ENCODE results near the gene DSTYK. TPM values are rescaled to one million over a fixed set of nuclear protein-coding genes. Genes with fewer than 3 reads are reported as not detected.

Gene DSTYK
- total RNA-seq, 1 donor from 2014 or later: 11.7 TPM

DNA sequence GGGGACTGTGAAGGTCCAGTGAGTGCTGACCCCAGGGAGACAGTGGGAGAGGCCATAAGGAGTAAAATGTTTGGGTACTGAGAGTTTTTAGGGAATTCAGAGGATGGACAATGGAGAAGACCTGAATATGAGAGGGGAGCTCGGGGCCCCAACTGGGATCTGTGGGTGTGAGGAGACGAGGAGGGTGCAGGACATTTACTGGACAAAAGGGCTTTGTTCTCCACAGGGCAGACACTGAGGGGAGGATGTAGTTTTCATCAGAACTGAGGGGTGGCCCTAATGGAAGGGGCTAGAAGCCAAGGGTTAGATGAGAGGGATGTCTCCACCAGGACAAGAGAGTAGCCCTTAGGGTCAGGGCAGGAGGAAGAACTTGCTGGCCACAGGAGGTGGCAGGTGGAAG is 46.2 kb upstream of the DSTYK start:
- no peaks in the 10 kb centered on the region for H3K36me3 Mint-ChIP-seq
- no peaks in the 10 kb centered on the region for H3K9me3 Mint-ChIP-seq
- no peaks in the 10 kb centered on the region for H3K27me3 Mint-ChIP-seq
- H3K27ac Mint-ChIP-seq: no peak overlapping the region
- DNase-seq (ENCODE audit: extremely low spot score, unreplicated experiment): no peak
- TF ChIP-seq, protein P1, sequence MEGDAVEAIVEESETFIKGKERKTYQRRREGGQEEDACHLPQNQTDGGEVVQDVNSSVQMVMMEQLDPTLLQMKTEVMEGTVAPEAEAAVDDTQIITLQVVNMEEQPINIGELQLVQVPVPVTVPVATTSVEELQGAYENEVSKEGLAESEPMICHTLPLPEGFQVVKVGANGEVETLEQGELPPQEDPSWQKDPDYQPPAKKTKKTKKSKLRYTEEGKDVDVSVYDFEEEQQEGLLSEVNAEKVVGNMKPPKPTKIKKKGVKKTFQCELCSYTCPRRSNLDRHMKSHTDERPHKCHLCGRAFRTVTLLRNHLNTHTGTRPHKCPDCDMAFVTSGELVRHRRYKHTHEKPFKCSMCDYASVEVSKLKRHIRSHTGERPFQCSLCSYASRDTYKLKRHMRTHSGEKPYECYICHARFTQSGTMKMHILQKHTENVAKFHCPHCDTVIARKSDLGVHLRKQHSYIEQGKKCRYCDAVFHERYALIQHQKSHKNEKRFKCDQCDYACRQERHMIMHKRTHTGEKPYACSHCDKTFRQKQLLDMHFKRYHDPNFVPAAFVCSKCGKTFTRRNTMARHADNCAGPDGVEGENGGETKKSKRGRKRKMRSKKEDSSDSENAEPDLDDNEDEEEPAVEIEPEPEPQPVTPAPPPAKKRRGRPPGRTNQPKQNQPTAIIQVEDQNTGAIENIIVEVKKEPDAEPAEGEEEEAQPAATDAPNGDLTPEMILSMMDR (conservative IDR thresholded peaks at IDR 0.05): no peak
- H3K4me1 Mint-ChIP-seq (ENCODE audit: unreplicated experiment): peaks cover 18% of the 10 kb centered on the region
- H3K4me3 Mint-ChIP-seq: no peak overlapping the region

DNA sequence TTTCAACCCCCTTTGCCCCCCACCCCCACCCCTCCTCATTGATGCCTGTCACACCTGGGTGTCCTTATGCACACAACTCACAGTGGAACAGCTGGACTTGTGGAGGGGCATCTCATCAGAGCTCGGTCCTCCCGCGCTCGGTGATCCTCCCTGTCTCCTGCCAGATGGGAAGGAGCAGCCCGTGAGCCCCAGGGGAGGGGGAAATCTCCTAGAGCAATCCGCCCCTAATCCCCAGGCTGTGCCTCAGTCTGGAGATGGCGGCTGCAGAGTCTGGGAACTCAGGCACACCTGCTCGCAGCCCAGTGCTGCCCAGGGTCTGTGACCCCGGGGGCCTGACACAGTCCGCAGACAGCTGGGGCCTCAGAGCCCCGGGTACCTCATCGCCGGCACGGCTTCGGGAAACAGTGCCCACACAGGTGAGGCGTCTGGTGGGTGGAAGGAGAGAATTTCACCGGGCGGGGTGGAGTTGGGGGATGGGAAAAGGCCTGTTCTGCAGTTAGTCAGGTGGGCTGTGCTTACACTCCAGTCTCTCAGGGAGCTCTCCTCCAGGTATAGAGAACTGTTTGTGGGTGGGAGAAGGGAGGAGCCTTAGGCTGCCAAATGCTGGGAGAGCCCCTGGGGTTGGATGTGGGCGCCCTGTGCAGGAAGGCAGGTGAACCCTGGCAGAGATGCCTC is 45.6 kb upstream of the DSTYK start:
- Mint-ChIP-seq H3K4me3 (no peak overlapping the region), H3K36me3 (no peaks in the 10 kb centered on the region), H3K4me1 (ENCODE audit: unreplicated experiment) (peaks cover 12% of the 10 kb centered on the region), H3K9me3 (no peaks in the 10 kb centered on the region), H3K27ac (no peak overlapping the region), H3K27me3 (no peaks in the 10 kb centered on the region)
- TF ChIP-seq, protein P1 (conservative IDR thresholded peaks at IDR 0.05): no peak
- no peak for DNase-seq (ENCODE audit: extremely low spot score, unreplicated experiment)

DNA sequence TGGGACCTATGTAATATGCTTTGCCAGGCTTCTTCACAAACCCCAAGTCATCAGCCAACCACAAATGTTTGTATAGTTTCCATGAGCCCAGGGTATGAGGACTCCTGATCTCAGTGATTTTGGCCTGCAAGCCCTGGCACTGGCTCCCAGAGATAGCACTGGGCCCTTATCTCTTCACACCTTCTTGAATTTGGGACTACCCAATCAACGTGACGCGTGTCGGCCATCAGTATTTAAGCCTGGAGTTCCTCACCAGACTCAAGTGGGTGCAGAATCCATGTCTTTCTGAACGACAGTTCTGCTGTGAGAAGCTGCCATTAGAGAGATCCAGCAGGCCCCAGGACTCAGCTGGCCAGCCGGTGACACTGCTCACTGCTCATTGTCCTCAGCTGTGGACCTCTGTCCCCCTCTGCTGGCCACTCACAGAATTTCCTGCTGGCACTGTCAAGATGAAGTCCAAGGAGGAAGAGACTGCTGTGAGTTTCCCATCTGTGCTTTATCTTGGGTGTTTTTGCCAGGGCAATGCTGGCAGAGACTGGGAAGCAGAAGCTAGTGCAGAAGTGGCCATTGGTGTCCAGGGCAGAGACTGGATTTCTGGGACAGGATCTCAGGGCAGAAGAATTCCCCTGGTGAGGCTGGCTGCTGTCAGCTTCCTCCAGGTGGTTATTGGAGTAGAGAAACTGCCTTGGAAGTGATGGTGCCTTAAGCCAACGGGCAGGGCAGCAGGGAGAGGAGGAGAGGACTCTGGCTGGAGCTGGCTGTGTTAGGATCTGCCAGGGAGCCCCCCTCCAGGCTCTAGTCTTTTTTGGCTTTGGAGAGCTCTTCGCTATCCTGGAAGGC is 44.7 kb upstream of the DSTYK start:
- TF ChIP-seq, protein P1 (conservative IDR thresholded peaks at IDR 0.05): peak; percentile 97
- no peak overlapping the region for H3K4me3 Mint-ChIP-seq

DNA sequence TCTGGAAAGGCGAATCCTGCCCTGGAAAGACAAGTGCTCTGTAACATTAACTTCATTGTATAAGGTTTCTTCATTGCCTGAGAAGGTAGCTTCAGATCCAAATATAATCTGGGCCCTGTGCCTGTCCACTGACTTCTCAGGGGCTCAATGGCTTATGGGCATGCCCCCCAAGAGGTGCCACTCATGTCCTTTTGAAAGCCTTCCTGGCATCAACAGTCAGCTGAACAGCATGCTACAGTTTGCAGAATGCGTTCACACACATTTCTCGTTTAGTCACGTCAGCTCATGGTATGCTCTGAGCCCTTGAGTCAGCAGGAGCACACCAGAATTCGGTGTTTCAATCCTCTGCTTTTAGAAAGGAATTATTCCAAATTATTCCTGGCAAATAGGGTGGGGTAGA is 40.1 kb upstream of the DSTYK start:
- Mint-ChIP-seq H3K36me3 (no peaks in the 10 kb centered on the region), H3K27ac (no peak overlapping the region), H3K27me3 (no peaks in the 10 kb centered on the region), H3K9me3 (no peaks in the 10 kb centered on the region), H3K4me3 (no peak overlapping the region), H3K4me1 (ENCODE audit: unreplicated experiment) (peaks cover 27% of the 10 kb centered on the region)
- TF ChIP-seq, protein P1 (conservative IDR thresholded peaks at IDR 0.05): no peak
- no peak for DNase-seq (ENCODE audit: extremely low spot score, unreplicated experiment)

More for the DNA sequence above, 44.7 kb upstream of the DSTYK start:
- H3K36me3 Mint-ChIP-seq: no peaks in the 10 kb centered on the region
- no peak overlapping the region for H3K27ac Mint-ChIP-seq
- DNase-seq (ENCODE audit: extremely low spot score, unreplicated experiment): peak; percentile 88
- no peaks in the 10 kb centered on the region for H3K9me3 Mint-ChIP-seq
- peaks cover 10% of the 10 kb centered on the region for H3K4me1 Mint-ChIP-seq (ENCODE audit: unreplicated experiment)
- no peaks in the 10 kb centered on the region for H3K27me3 Mint-ChIP-seq

DNA sequence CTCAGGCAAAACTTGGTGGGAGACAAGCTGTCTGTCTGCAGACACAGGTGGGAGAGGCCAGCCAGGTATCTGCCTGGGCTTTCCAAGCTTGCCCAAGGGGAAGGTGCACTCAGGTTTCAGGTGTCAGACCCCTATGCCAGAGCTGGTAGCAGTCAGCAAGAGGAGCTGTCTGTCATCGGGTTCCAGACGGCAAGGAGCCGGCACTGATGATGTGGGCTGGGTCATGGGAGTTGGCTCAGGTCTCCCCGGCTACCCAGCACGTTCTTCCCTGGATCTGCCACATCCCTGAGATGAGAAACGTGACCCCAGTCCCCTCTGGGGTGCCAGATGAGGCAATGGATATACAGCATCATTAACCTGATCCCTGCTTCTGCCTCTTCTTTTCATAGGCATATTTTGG is 39.2 kb upstream of the DSTYK start:
- peaks cover 24% of the 10 kb centered on the region for H3K4me1 Mint-ChIP-seq (ENCODE audit: unreplicated experiment)
- H3K9me3 Mint-ChIP-seq: no peaks in the 10 kb centered on the region
- H3K4me3 Mint-ChIP-seq: no peak overlapping the region
- TF ChIP-seq, protein P1 (conservative IDR thresholded peaks at IDR 0.05): no peak
- no peak overlapping the region for H3K27ac Mint-ChIP-seq
- H3K27me3 Mint-ChIP-seq: no peaks in the 10 kb centered on the region
- no peaks in the 10 kb centered on the region for H3K36me3 Mint-ChIP-seq
- DNase-seq (ENCODE audit: extremely low spot score, unreplicated experiment): no peak
